Thyroid gland (tissue), 4 donors: ENCODE data around the gene EFNA5. TPM values are rescaled to one million over a fixed set of nuclear protein-coding genes. Genes with fewer than 3 reads are reported as not detected.

Source experiments
- DNase-seq, 2 donors: peaks; one replicate each; pipeline ENCODE4 v3.0.0-alpha.2; 2019
- H3K27ac ChIP-seq, 3 donors: fragments of 200-600 bp; sonication (generic); 1 replicate in 2 of 3; 2 replicates in 1 of 3; pipeline ENCODE4 v1.5.1; 2016 to 2019; ENCODE audit warnings: mild to moderate bottlenecking in 1 of 3, moderate library complexity in 1 of 3
- H3K27me3 ChIP-seq: fragments of 200-600 bp; sonication (generic); one replicate; pipeline ENCODE4 v1.5.1; 2019
- H3K36me3 ChIP-seq, 2 donors: fragments of 200-600 bp; sonication (generic); one replicate each; pipeline ENCODE4 v1.5.1; 2016 to 2019
- H3K4me1 ChIP-seq, 2 donors: fragments of 200-600 bp; sonication (generic); one replicate each; pipeline ENCODE4 v1.5.1; 2017 to 2019
- H3K4me3 ChIP-seq, 3 donors: fragments of 200-600 bp; sonication (generic); replicated peaks in 1 of 3; 1 replicate in 2 of 3; 2 replicates in 1 of 3; pipeline ENCODE4 v1.5.1; 2016; ENCODE audit warnings: mild to moderate bottlenecking in 1 of 3
- H3K9me3 ChIP-seq: fragments of 200-600 bp; sonication (generic); one replicate; pipeline ENCODE4 v1.5.1; 2017
- POLR2A ChIP-seq, 2 donors: fragments of 450-650 bp; IDR thresholded peaks; one replicate each; pipeline ENCODE4 v1.6.1; 2017; ENCODE audit warnings: antibody characterized with exemption in 2 of 2, mild to moderate bottlenecking in 2 of 2, moderate library complexity in 1 of 2
- WGBS, 2 donors: methylation state at CpG; one replicate each; pipeline ENCODE4 v1.1.5; 2017; 5-methylcytosine and 5-hydroxymethylcytosine counted together
- intact Hi-C: fragments of 100-400 bp; cut with DNase I; formaldehyde crosslinking; loops from one replicate; pipeline ENCODE4 v1.15.1; 2023
- total RNA-seq, 4 donors: library from RNA; depleted of rRNA; stranded (reverse); fragments of >200 nt; gene quantifications; one replicate each; pipeline ENCODE4 v1.2.3, GENCODE V29; 2016
- TF ChIP-seq, protein P1 (sequence below), 6 experiments: fragments of 200-600 bp in 3 of 6; fragments of 450-650 bp in 3 of 6; sonication (generic) in 3 of 6; IDR thresholded peaks; one replicate each; pipeline ENCODE4 v1.5.1; 2016 to 2019; ENCODE audit warnings: antibody characterized with exemption in 6 of 6, mild to moderate bottlenecking in 2 of 6, inconsistent platforms in 1 of 6, moderate library complexity in 1 of 6

The EFNA5 gene
- total RNA-seq, 4 donors from 2014 or later, result 5.7 to 17.2 (median 6.4) TPM

DNA sequence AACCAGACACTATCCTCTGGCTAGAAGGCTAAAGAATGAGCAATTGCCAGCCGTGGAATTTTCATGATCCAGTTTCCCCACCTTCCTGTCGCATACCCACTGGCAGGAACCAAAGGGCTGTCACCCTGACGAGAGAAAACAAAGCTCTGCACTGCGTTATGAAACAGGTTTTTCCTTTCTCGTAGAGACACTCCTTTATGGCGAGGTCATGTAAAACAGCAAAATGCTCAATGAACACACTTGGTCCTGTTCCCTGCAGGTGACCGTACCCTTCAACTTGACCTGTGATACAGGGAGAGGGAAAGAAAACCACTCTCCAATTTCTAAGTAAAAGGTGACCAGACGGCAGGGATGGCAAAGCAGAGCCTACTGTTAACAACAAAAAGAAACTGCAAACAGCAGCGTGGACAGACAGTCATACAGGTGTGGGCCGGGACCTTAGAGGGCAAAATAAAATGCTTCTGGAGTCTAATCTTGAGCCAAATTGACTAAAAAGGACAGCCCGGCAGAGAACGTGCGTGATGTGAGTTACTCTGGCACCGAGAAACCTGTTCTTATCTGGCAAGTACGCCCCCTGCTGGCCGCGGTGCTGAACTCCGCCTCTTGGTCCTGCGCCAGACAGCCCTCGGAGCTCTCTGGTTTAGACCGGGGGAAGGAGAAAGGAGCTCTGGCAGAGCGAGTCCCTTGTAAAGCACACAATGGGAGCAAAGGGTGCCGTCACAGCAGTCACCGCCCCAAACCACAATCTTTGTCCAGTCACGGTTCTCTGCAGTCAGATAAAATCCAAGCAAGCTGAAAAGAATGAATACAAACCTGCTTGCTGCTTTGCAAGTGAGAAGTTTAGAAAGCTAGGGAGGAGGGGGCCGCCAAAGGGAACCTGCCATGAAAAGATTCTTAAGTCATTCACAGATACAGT, 98.9 kb downstream of the EFNA5 start:
- Histone ChIP-seq H3K4me1 (peaks cover 0 to 7% of the 10 kb centered on the region in 2 donors), H3K4me3 (peak overlapping the region in 2 of 3 donors; percentile 3 to 24), H3K36me3 (no peaks in the 10 kb centered on the region), H3K27me3 (no peaks in the 10 kb centered on the region), H3K27ac (peak overlapping the region in 2 of 3 donors; percentile 37 to 60), H3K9me3 (no peaks in the 10 kb centered on the region)
- TF ChIP-seq, protein P1, sequence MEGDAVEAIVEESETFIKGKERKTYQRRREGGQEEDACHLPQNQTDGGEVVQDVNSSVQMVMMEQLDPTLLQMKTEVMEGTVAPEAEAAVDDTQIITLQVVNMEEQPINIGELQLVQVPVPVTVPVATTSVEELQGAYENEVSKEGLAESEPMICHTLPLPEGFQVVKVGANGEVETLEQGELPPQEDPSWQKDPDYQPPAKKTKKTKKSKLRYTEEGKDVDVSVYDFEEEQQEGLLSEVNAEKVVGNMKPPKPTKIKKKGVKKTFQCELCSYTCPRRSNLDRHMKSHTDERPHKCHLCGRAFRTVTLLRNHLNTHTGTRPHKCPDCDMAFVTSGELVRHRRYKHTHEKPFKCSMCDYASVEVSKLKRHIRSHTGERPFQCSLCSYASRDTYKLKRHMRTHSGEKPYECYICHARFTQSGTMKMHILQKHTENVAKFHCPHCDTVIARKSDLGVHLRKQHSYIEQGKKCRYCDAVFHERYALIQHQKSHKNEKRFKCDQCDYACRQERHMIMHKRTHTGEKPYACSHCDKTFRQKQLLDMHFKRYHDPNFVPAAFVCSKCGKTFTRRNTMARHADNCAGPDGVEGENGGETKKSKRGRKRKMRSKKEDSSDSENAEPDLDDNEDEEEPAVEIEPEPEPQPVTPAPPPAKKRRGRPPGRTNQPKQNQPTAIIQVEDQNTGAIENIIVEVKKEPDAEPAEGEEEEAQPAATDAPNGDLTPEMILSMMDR (IDR thresholded peaks at IDR 0.05), result peak; percentile 76 to 95 (median 89)
- peak in 1 of 2 donors; percentile 21 for TF ChIP-seq POLR2A (IDR thresholded peaks at IDR 0.05)
- intact Hi-C loops, result no loop called here
- 4 to 5% methylated on average over 21 to 26 of the region's 26 CpGs for WGBS, 2 donors
- DNase-seq, result peak; percentile 93 to 96

DNA sequence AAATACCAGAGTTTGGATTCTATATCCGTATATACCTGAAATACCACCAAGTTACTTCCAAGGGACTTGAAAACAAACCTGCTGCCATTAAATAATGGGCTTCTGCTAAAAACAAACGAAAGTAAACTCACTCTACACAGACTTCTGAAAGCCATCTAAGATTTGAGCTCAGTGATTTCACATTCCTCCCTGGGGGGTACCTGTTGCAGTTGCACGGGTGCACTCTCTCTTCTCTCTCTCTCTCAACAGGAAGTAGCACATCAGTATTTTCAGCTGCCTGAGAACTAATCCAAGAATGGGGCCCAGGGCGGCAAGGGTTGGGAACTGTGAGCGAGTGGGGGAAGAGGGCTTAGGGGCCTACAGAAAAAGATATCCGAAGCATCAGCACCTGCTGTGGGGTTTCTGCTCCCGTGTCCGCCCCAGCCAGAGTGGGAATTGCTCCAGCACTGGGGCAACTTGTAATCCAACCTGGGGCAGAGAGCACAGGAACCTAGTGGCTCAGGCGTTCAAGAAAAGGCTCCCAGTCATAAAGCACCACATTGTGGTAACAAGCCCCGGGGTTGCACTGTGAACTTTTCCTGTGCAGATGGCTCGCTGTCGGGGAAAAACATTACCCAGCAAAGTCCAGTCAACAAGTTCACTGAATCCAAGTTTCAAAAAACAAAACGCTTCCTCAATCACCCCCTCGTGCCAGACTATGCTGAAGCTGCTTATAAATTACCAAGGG, 99.8 kb downstream of the EFNA5 start:
- peak in 1 of 2 donors; percentile 5 for DNase-seq
- H3K27me3 ChIP-seq, result no peaks in the 10 kb centered on the region
- no peaks in the 10 kb centered on the region for H3K9me3 ChIP-seq
- TF ChIP-seq POLR2A (IDR thresholded peaks at IDR 0.05), result no peak
- TF ChIP-seq, protein P1 (IDR thresholded peaks at IDR 0.05), result no peak
- intact Hi-C loops, result no loop called here
- 64 to 78% methylated on average over 14 of the region's 14 CpGs for WGBS, 2 donors
- H3K27ac ChIP-seq, result no peak overlapping the region
- H3K4me1 ChIP-seq, result peaks cover 0 to 7% of the 10 kb centered on the region in 2 donors
- H3K36me3 ChIP-seq, result no peaks in the 10 kb centered on the region
- H3K4me3 ChIP-seq, result peak overlapping the region in 1 of 3 donors; percentile 24

DNA sequence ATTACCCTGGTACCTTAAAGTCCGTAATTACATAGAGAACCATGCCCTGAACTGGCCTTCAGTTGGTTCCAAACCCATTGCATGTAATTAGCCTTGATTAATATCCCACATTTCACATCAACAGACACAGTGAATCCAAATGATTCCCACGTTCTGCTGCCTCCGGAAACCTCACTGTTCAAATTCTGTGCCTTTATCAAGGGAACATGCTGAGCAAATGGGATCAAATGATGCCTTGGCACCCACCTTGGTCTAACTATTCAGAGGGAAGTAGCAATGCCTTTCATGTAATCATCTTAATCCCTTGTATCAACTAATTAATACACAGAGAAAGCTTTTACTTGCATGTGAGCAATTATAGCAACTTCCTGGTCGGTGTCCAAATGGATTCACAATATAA, 100.6 kb downstream of the EFNA5 start:
- no peak for DNase-seq
- Histone ChIP-seq H3K27me3 (no peaks in the 10 kb centered on the region), H3K4me3 (no peak overlapping the region), H3K4me1 (peaks cover 0 to 7% of the 10 kb centered on the region in 2 donors), H3K9me3 (no peaks in the 10 kb centered on the region), H3K27ac (peak overlapping the region in 1 of 3 donors; percentile 13), H3K36me3 (no peaks in the 10 kb centered on the region)
- WGBS, 2 donors, result 85 to 88% methylated on average over 4 of the region's 4 CpGs
- TF ChIP-seq, protein P1 (IDR thresholded peaks at IDR 0.05), result no peak
- TF ChIP-seq POLR2A (IDR thresholded peaks at IDR 0.05), result no peak
- intact Hi-C loops, result no loop called here

DNA sequence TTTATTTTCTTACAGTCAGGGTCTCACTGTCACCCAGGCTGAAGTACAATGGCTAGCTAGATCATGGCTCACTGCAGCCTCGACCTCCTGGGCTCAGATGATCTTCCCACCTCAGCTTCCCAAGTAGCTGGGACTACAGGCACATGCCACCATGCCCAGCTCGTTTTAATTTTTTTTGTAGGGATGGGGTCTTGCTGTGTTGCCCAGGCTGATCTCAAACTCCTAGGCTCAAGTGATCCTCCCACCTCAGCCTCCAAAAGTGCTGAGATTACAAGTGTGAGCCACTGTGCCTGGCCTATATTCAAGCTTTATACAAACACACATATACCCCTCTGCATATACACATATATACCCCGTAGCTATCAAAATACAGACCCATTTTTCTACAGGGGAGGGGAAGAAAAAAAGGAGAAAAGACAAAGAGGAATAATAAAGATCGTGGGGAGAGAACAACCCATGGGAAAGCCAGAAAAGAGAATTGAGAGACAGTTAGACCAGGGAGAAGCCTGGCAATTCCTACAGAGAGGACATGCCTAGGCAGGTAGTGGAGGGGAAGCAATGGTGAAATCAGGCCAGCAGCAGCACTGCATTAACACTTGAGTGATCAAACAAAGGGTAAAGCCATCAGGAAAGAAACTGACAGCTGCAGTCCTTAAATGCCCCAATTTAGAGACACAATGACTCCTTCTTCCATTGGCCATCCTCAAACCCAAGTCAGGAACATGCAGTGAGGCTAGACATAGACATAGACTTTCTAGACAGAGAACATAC, 102.7 kb downstream of the EFNA5 start:
- intact Hi-C loops, result no loop called here
- Histone ChIP-seq H3K9me3 (no peaks in the 10 kb centered on the region), H3K4me3 (no peak overlapping the region), H3K27me3 (no peaks in the 10 kb centered on the region), H3K27ac (no peak overlapping the region), H3K36me3 (no peaks in the 10 kb centered on the region), H3K4me1 (peaks cover 0 to 7% of the 10 kb centered on the region in 2 donors)
- TF ChIP-seq POLR2A (IDR thresholded peaks at IDR 0.05), result no peak
- TF ChIP-seq, protein P1 (IDR thresholded peaks at IDR 0.05), result no peak
- 88 to 93% methylated on average over 4 of the region's 4 CpGs for WGBS, 2 donors
- DNase-seq, result no peak
